HG02943 (cell line): Measurements from ENCODE around the gene WDR75.

ENCODE experiments used
- ATAC-seq: cut with Tn5 transposase; IDR thresholded peaks from one replicate; pipeline ENCODE4 v1.9.1; 2021; ENCODE audit warnings: mild to moderate bottlenecking, low read depth, moderate library complexity; ENCODE audit not compliant: unreplicated experiment

Gene WDR75

GRCh38 chr2:189488008-189488310 lies 46.7 kb downstream of the WDR75 start:
- ATAC-seq: no peak

- no peak for ATAC-seq
Observed at GRCh38 chr2:189492451-189492850, 51.2 kb downstream of the WDR75 start.

- ATAC-seq: no peak
Observed at GRCh38 chr2:189498205-189498604, 56.9 kb downstream of the WDR75 start.

- ATAC-seq: no peak
Observed at GRCh38 chr2:189499137-189499536, 57.9 kb downstream of the WDR75 start.

- ATAC-seq: no peak
Observed at GRCh38 chr2:189500456-189501160, 59.3 kb downstream of the WDR75 start.

- ATAC-seq: no peak
Observed at GRCh38 chr2:189501487-189501886, 60.2 kb downstream of the WDR75 start.

GRCh38 chr2:189502714-189503113 lies 61.4 kb downstream of the WDR75 start:
- ATAC-seq: no peak

- no peak for ATAC-seq
Observed at GRCh38 chr2:189504238-189504637, 63.0 kb downstream of the WDR75 start.

- ATAC-seq: no peak
Observed at GRCh38 chr2:189505492-189505891, 64.2 kb downstream of the WDR75 start.

- no peak for ATAC-seq
Observed at GRCh38 chr2:189506514-189506976, 65.3 kb downstream of the WDR75 start.

- no peak for ATAC-seq
Observed at GRCh38 chr2:189511210-189511959, 70.1 kb downstream of the WDR75 start.

- no peak for ATAC-seq
Observed at GRCh38 chr2:189511960-189512319, 70.7 kb downstream of the WDR75 start.

GRCh38 chr2:189512879-189513278 lies 71.6 kb downstream of the WDR75 start:
- ATAC-seq: no peak

GRCh38 chr2:189514104-189514503 lies 72.8 kb downstream of the WDR75 start:
- ATAC-seq: no peak

GRCh38 chr2:189515264-189515663 lies 74.0 kb downstream of the WDR75 start:
- ATAC-seq: no peak

GRCh38 chr2:189516546-189516945 lies 75.3 kb downstream of the WDR75 start:
- ATAC-seq: no peak

GRCh38 chr2:189517847-189518535 lies 76.7 kb downstream of the WDR75 start:
- no peak for ATAC-seq

- no peak for ATAC-seq
Observed at GRCh38 chr2:189519631-189520387, 78.5 kb downstream of the WDR75 start.

GRCh38 chr2:189521699-189522434 lies 80.6 kb downstream of the WDR75 start:
- ATAC-seq: no peak

- no peak for ATAC-seq
Observed at GRCh38 chr2:189522435-189523151, 81.3 kb downstream of the WDR75 start.
